ENCODE results near the gene PROCR.
"Not testable (repeated sequence)": the region's sequence is repeated elsewhere in the genome, so short reads cannot be mapped to it uniquely, and the experiment has no call there.

PROCR gene

GRCh38 chr20:35150846-35151579 lies 20.9 kb upstream of the PROCR start:
- TF ChIP-seq, protein P1, sequence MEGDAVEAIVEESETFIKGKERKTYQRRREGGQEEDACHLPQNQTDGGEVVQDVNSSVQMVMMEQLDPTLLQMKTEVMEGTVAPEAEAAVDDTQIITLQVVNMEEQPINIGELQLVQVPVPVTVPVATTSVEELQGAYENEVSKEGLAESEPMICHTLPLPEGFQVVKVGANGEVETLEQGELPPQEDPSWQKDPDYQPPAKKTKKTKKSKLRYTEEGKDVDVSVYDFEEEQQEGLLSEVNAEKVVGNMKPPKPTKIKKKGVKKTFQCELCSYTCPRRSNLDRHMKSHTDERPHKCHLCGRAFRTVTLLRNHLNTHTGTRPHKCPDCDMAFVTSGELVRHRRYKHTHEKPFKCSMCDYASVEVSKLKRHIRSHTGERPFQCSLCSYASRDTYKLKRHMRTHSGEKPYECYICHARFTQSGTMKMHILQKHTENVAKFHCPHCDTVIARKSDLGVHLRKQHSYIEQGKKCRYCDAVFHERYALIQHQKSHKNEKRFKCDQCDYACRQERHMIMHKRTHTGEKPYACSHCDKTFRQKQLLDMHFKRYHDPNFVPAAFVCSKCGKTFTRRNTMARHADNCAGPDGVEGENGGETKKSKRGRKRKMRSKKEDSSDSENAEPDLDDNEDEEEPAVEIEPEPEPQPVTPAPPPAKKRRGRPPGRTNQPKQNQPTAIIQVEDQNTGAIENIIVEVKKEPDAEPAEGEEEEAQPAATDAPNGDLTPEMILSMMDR (IDR thresholded peaks at IDR 0.05; ENCODE audit: poor library complexity, severe bottlenecking) = no peak
- H3K4me1 ChIP-seq (ENCODE audit: insufficient read depth, poor library complexity, severe bottlenecking) = peaks cover 5% of the 10 kb centered on the region
- no peak overlapping the region for H3K27ac ChIP-seq (ENCODE audit: poor library complexity, severe bottlenecking)
- peaks cover 2% of the 10 kb centered on the region; the same call in 1 of the 2 replicates for H3K36me3 ChIP-seq (ENCODE audit: low read depth)
- H3K27me3 ChIP-seq (ENCODE audit: insufficient read depth, poor library complexity, severe bottlenecking) = no peaks in the 10 kb centered on the region
- no peaks in the 10 kb centered on the region for H3K9me3 ChIP-seq (ENCODE audit: severe bottlenecking)
- H3K4me3 ChIP-seq (ENCODE audit: severe bottlenecking) = no peak overlapping the region
- DNase-seq (ENCODE audit: low spot score) = peak; percentile 15
- ATAC-seq (ENCODE audit: low read depth) = no peak

DNA sequence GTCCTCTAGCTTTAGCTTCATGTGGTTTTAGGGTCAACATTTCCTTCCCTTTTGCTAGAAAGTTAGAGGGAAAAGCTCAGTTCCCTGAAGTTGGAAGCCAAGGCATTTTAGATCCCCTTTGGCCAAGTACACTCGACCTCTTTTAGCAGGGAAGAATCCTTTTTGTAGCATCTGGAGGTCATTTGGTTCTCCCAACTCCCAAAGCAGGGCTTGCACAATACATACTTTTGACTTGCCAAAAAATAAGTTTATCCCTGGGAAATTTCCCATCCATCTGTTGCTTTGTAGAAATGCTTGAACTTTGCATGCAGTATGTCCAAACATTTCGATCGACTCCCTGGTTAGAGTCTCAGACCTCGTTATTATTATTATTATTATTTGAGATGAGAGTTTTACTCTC lies 20.1 kb upstream of the PROCR start:
- H3K27ac ChIP-seq (ENCODE audit: poor library complexity, severe bottlenecking) = no peak overlapping the region
- no peak for DNase-seq (ENCODE audit: low spot score)

GRCh38 chr20:35155936-35156335 lies 15.9 kb upstream of the PROCR start:
- Histone ChIP-seq H3K27ac (ENCODE audit: poor library complexity, severe bottlenecking) (no peak overlapping the region), H3K36me3 (ENCODE audit: low read depth) (no peaks in the 10 kb centered on the region)

More for the DNA sequence above, 20.1 kb upstream of the PROCR start:
- Histone ChIP-seq H3K36me3 (ENCODE audit: low read depth) (no peaks in the 10 kb centered on the region), H3K27me3 (ENCODE audit: insufficient read depth, poor library complexity, severe bottlenecking) (no peaks in the 10 kb centered on the region), H3K9me3 (ENCODE audit: severe bottlenecking) (no peaks in the 10 kb centered on the region), H3K4me3 (ENCODE audit: severe bottlenecking) (no peak overlapping the region), H3K4me1 (ENCODE audit: insufficient read depth, poor library complexity, severe bottlenecking) (peaks cover 3% of the 10 kb centered on the region)
- ATAC-seq (ENCODE audit: low read depth) = no peak
- TF ChIP-seq, protein P1 (IDR thresholded peaks at IDR 0.05; ENCODE audit: poor library complexity, severe bottlenecking) = no peak

GRCh38 chr20:35156978-35157377 lies 14.9 kb upstream of the PROCR start:
- Histone ChIP-seq H3K9me3 (ENCODE audit: severe bottlenecking) (no peaks in the 10 kb centered on the region), H3K27ac (ENCODE audit: poor library complexity, severe bottlenecking) (no peak overlapping the region), H3K27me3 (ENCODE audit: insufficient read depth, poor library complexity, severe bottlenecking) (no peaks in the 10 kb centered on the region), H3K36me3 (ENCODE audit: low read depth) (no peaks in the 10 kb centered on the region), H3K4me1 (ENCODE audit: insufficient read depth, poor library complexity, severe bottlenecking) (no peaks in the 10 kb centered on the region), H3K4me3 (ENCODE audit: severe bottlenecking) (no peak overlapping the region)
- ATAC-seq (ENCODE audit: low read depth) (no peak), DNase-seq (ENCODE audit: low spot score) (peak; percentile 17)
- TF ChIP-seq, protein P1 (IDR thresholded peaks at IDR 0.05; ENCODE audit: poor library complexity, severe bottlenecking) = no peak

More at GRCh38 chr20:35155936-35156335, 15.9 kb upstream of the PROCR start:
- ATAC-seq (ENCODE audit: low read depth) (no peak), DNase-seq (ENCODE audit: low spot score) (no peak)
- Histone ChIP-seq H3K4me3 (ENCODE audit: severe bottlenecking) (no peak overlapping the region), H3K4me1 (ENCODE audit: insufficient read depth, poor library complexity, severe bottlenecking) (no peaks in the 10 kb centered on the region), H3K27me3 (ENCODE audit: insufficient read depth, poor library complexity, severe bottlenecking) (no peaks in the 10 kb centered on the region), H3K9me3 (ENCODE audit: severe bottlenecking) (no peaks in the 10 kb centered on the region)
- TF ChIP-seq, protein P1 (IDR thresholded peaks at IDR 0.05; ENCODE audit: poor library complexity, severe bottlenecking) = no peak

DNA sequence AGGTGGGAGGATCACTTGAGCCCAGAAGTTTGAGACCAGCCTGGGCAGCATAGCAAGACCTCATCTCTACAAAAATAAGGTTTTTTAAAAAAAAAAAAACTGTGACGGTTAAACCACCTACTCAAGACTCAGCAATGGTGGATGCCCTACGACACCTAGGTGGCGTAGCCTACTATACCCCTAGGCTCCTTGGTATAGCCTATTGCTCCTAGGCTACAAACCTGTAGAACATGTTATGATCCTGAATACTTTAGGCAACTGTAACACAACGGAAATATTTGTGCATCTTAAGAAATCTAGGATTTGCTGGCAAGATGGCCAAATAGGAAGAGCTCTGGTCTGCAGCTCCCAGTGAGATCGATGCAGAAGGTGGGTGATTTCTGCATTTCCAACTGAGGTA lies 11.5 kb upstream of the PROCR start:
- not testable (repeated sequence) for H3K27ac ChIP-seq (ENCODE audit: poor library complexity, severe bottlenecking); DNase-seq (ENCODE audit: low spot score); ATAC-seq (ENCODE audit: low read depth); H3K4me1 ChIP-seq (ENCODE audit: insufficient read depth, poor library complexity, severe bottlenecking); H3K9me3 ChIP-seq (ENCODE audit: severe bottlenecking); H3K36me3 ChIP-seq (ENCODE audit: low read depth); H3K27me3 ChIP-seq (ENCODE audit: insufficient read depth, poor library complexity, severe bottlenecking); H3K4me3 ChIP-seq (ENCODE audit: severe bottlenecking)

DNA sequence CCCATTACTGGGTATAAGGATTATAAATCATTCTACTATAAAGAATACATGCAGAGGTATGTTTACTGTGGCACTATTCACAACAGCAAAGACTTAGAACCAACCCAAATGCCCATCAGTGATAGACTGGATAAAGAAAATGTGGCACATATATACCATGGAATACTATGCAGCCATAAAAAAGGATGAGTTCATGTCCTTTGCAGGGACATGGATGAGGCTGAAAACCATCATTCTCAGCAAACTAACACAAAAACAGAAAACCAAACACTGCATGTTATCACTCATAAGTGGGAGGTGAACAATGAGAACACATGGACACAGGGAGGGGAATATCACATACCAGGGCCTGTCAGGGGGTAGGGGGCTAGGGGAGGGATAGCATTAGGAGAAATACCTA lies 7.3 kb upstream of the PROCR start:
- DNase-seq (ENCODE audit: low spot score); H3K27me3 ChIP-seq (ENCODE audit: insufficient read depth, poor library complexity, severe bottlenecking); H3K9me3 ChIP-seq (ENCODE audit: severe bottlenecking); H3K36me3 ChIP-seq (ENCODE audit: low read depth); H3K27ac ChIP-seq (ENCODE audit: poor library complexity, severe bottlenecking); ATAC-seq (ENCODE audit: low read depth); H3K4me3 ChIP-seq (ENCODE audit: severe bottlenecking); H3K4me1 ChIP-seq (ENCODE audit: insufficient read depth, poor library complexity, severe bottlenecking): not testable (repeated sequence)
